Effector CD8-positive, alpha-beta T cell (primary cell): ENCODE measurements around the gene PDXDC1.
"Not testable (repeated sequence)": the region's sequence is repeated elsewhere in the genome, so short reads cannot be mapped to it uniquely, and the experiment has no call there.

ENCODE experiments used
- DNase-seq: peaks from one replicate; lab custom pipeline; 2025; lab: John Stamatoyannopoulos, UW

PDXDC1 gene

GRCh38 chr16:15134752-15135482, 160.1 kb downstream of the PDXDC1 start:
- DNase-seq = not testable (repeated sequence)

GRCh38 chr16:15135483-15136360, 160.9 kb downstream of the PDXDC1 start:
- DNase-seq = not testable (repeated sequence)

- DNase-seq = not testable (repeated sequence)
Measured at GRCh38 chr16:15137514-15137913, 162.7 kb downstream of the PDXDC1 start.

- DNase-seq = not testable (repeated sequence)
Measured at GRCh38 chr16:15140444-15141365, 165.9 kb downstream of the PDXDC1 start.

GRCh38 chr16:15141586-15141985, 166.8 kb downstream of the PDXDC1 start:
- DNase-seq = no peak

- DNase-seq = not testable (repeated sequence)
Measured at GRCh38 chr16:15142107-15142890, 167.5 kb downstream of the PDXDC1 start.

- DNase-seq = not testable (repeated sequence)
Measured at GRCh38 chr16:15142891-15143600, 168.2 kb downstream of the PDXDC1 start.

- not testable (repeated sequence) for DNase-seq
Measured at GRCh38 chr16:15143601-15144091, 168.8 kb downstream of the PDXDC1 start.

- DNase-seq = not testable (repeated sequence)
Measured at GRCh38 chr16:15144092-15144631, 169.3 kb downstream of the PDXDC1 start.

- not testable (repeated sequence) for DNase-seq
Measured at GRCh38 chr16:15144781-15145417, 170.1 kb downstream of the PDXDC1 start.

- not testable (repeated sequence) for DNase-seq
Measured at GRCh38 chr16:15145418-15146263, 170.8 kb downstream of the PDXDC1 start.

GRCh38 chr16:15146264-15146662, 171.4 kb downstream of the PDXDC1 start:
- not testable (repeated sequence) for DNase-seq

- not testable (repeated sequence) for DNase-seq
Measured at GRCh38 chr16:15148831-15149230, 174.0 kb downstream of the PDXDC1 start.

GRCh38 chr16:15149260-15149659, 174.4 kb downstream of the PDXDC1 start:
- DNase-seq = not testable (repeated sequence)

GRCh38 chr16:15154005-15154404, 179.2 kb downstream of the PDXDC1 start:
- not testable (repeated sequence) for DNase-seq

- peak; percentile 82 for DNase-seq
Measured at GRCh38 chr16:15154650-15155562, 180.1 kb downstream of the PDXDC1 start.

GRCh38 chr16:15157644-15158043, 182.8 kb downstream of the PDXDC1 start:
- DNase-seq = not testable (repeated sequence)
